ENCODE measurements around the gene PGR. TPM values are rescaled to one million over a fixed set of nuclear protein-coding genes. Genes with fewer than 3 reads are reported as not detected.

Gene PGR
- total RNA-seq, 2 experiments from 2014 or later = not detected

- ChIA-PET POLR2A (no interaction called here), CTCF (no interaction called here)
- intact Hi-C loops (cut with micrococcal nuclease) = no loop called here
- H3K4me3 Mint-ChIP-seq = no peak overlapping the region
- H3K27ac Mint-ChIP-seq = no peak overlapping the region
- H3K9me3 Mint-ChIP-seq = no peaks in the 10 kb centered on the region
- peaks cover 3% of the 10 kb centered on the region for H3K36me3 Mint-ChIP-seq (ENCODE audit: low read depth)
- TF ChIP-seq, protein P1, sequence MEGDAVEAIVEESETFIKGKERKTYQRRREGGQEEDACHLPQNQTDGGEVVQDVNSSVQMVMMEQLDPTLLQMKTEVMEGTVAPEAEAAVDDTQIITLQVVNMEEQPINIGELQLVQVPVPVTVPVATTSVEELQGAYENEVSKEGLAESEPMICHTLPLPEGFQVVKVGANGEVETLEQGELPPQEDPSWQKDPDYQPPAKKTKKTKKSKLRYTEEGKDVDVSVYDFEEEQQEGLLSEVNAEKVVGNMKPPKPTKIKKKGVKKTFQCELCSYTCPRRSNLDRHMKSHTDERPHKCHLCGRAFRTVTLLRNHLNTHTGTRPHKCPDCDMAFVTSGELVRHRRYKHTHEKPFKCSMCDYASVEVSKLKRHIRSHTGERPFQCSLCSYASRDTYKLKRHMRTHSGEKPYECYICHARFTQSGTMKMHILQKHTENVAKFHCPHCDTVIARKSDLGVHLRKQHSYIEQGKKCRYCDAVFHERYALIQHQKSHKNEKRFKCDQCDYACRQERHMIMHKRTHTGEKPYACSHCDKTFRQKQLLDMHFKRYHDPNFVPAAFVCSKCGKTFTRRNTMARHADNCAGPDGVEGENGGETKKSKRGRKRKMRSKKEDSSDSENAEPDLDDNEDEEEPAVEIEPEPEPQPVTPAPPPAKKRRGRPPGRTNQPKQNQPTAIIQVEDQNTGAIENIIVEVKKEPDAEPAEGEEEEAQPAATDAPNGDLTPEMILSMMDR (IDR thresholded peaks at IDR 0.05) = no peak
- no peak for ATAC-seq
- no peak for DNase-seq
- peaks cover 2% of the 10 kb centered on the region for H3K4me1 Mint-ChIP-seq (ENCODE audit: low read depth)
- H3K27me3 Mint-ChIP-seq = peaks cover 42% of the 10 kb centered on the region
Observed at GRCh38 chr11:101127197-101127698, 2.4 kb downstream of the PGR start.

DNA sequence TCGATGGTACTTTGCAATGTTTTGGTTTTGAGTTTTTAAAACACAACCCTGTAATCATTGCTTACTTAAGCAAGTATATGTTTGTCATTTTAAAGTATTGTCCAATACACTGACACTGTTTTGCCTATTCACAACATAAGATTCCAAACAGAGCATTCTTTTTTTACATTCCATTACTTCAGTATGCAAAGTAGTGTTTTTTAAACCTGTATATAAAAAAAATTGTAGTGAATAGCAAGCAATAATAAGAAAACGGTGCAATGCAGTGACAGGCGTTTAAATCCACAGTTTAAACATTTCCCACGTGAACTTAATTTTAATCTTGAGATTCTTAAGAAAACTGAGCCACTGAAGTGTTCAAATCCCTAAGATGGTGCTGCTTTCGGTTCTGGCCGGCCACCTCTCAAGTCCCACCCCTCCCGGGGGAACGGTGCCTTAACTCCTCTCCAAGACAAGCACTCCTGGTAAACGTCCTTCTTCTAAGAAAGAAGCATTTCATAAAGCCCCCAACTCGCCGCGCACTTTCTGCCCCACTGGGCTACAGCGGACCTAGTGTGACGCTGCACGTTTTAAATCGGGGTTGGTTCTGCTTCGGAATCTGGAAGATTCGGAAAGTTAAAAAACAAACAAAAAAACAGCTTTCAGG, 2.9 kb downstream of the PGR start:
- Mint-ChIP-seq H3K9me3 (no peaks in the 10 kb centered on the region), H3K36me3 (ENCODE audit: low read depth) (peaks cover 3% of the 10 kb centered on the region), H3K27ac (no peak overlapping the region), H3K4me1 (ENCODE audit: low read depth) (peaks cover 2% of the 10 kb centered on the region), H3K27me3 (peaks cover 42% of the 10 kb centered on the region), H3K4me3 (no peak overlapping the region)
- no peak for DNase-seq
- ChIA-PET CTCF (no interaction called here), POLR2A (no interaction called here)
- intact Hi-C loops (cut with micrococcal nuclease) = no loop called here
- ATAC-seq = no peak
- TF ChIP-seq, protein P1 (IDR thresholded peaks at IDR 0.05) = no peak

GRCh38 chr11:101115671-101116160, 13.9 kb downstream of the PGR start:
- no peaks in the 10 kb centered on the region for H3K36me3 Mint-ChIP-seq (ENCODE audit: low read depth)
- H3K9me3 Mint-ChIP-seq = no peaks in the 10 kb centered on the region
- TF ChIP-seq, protein P1 (IDR thresholded peaks at IDR 0.05) = no peak
- no peak overlapping the region for H3K27ac Mint-ChIP-seq
- H3K4me1 Mint-ChIP-seq (ENCODE audit: low read depth) = no peaks in the 10 kb centered on the region
- ATAC-seq (no peak), DNase-seq (no peak)
- no peaks in the 10 kb centered on the region for H3K27me3 Mint-ChIP-seq
- ChIA-PET CTCF (no interaction called here), POLR2A (no interaction called here)
- H3K4me3 Mint-ChIP-seq = no peak overlapping the region
- intact Hi-C loops (cut with micrococcal nuclease) = no loop called here

DNA sequence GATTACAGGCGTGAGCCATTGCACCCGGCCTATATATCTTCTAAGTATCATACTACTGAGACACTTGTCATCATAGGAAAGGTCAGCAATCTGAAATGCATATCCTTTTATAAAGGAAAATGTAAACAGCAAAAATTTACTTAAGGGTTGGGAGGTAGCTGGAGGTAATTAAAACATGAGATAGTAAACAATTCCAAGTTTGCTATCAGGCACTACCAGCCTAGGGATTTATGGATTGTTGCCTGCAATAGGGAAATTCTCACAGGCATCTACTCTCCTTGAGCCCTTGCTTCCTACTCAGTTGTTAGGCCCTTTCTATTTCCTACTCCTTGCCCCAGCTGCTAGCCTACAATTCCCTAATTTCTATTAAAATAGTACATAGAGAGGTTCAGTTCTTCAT, 16.1 kb downstream of the PGR start:
- intact Hi-C loops (cut with micrococcal nuclease) = no loop called here
- DNase-seq = no peak
- Mint-ChIP-seq H3K27me3 (no peaks in the 10 kb centered on the region), H3K4me3 (no peak overlapping the region), H3K4me1 (ENCODE audit: low read depth) (no peaks in the 10 kb centered on the region), H3K27ac (no peak overlapping the region), H3K36me3 (ENCODE audit: low read depth) (no peaks in the 10 kb centered on the region), H3K9me3 (no peaks in the 10 kb centered on the region)
- ATAC-seq = no peak
- CTCF ChIA-PET = no interaction called here
- POLR2A ChIA-PET = no interaction called here
- TF ChIP-seq, protein P1 (IDR thresholded peaks at IDR 0.05) = no peak

DNA sequence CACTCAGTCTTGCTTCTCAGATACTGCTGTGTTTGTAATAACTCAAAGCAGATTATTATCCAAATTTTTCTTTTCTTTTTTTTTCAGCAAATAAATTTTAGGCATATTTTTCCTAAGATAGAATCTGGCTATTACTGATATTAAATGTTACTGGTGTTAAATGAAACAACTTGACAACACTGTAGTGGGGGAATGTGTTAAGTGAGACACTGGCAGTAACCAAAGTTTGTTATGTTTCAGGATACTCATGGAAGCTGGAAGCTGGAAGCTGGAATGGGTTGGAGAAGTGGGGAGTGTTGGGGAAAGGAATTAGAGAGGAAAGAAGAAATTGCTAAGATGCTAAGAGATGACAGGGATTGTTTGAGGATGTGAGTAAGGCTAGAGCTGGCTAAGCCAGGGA, 24.9 kb downstream of the PGR start:
- ATAC-seq (no peak), DNase-seq (no peak)
- intact Hi-C loops (cut with micrococcal nuclease) = no loop called here
- H3K36me3 Mint-ChIP-seq (ENCODE audit: low read depth) = no peaks in the 10 kb centered on the region
- ChIA-PET CTCF (no interaction called here), POLR2A (no interaction called here)
- no peak overlapping the region for H3K27ac Mint-ChIP-seq
- TF ChIP-seq, protein P1 (IDR thresholded peaks at IDR 0.05) = no peak
- peaks cover 7% of the 10 kb centered on the region for H3K9me3 Mint-ChIP-seq
- no peak overlapping the region for H3K4me3 Mint-ChIP-seq
- no peaks in the 10 kb centered on the region for H3K27me3 Mint-ChIP-seq
- no peaks in the 10 kb centered on the region for H3K4me1 Mint-ChIP-seq (ENCODE audit: low read depth)

Measured in activated CD8-positive, alpha-beta T cell treated with anti-CD3 and anti-CD28 coated beads for 36 hours (primary cell).